Endothelial cell of umbilical vein (primary cell): ENCODE measurements around the gene DMRTB1. TPM values are rescaled to one million over a fixed set of nuclear protein-coding genes. Genes with fewer than 3 reads are reported as not detected.

Experiments
- BruUV-seq: library from RNA; stranded (reverse); fragments of 400-500 nt; replicated peaks from 2 replicates; lab custom pipeline; 2021; lab: Mats Ljungman, UMichigan
- CTCF ChIA-PET: fragments of 300-600, 350-600 bp; sonication (Branson Sonifier 250); formaldehyde crosslinking; loops from one replicate; lab custom pipeline; 2021; ENCODE audit warnings: antibody characterized with exemption, inconsistent platforms; lab: Charles Lee
- POLR2A ChIA-PET: fragments of 300-600, 350-600 bp; sonication (Branson Sonifier 250); formaldehyde crosslinking; loops from one replicate; lab custom pipeline; 2021; ENCODE audit warnings: antibody characterized with exemption, inconsistent platforms; lab: Charles Lee
- DNase-seq: peaks from one replicate; pipeline ENCODE4 v3.0.0-alpha.2; 2011; ENCODE audit warnings: low read depth, low spot score
- FAIRE-seq: peaks from 2 replicates; lab custom pipeline; 2011; peaks lifted over from hg19 to GRCh38; lab: Jason Lieb, UNC
- H2AFZ ChIP-seq: 2 replicates; pipeline ENCODE4 v1.6.0; 2012; ENCODE audit warnings: low read depth, low read length, control low read depth, inconsistent platforms
- H3K27ac ChIP-seq: 2 replicates; pipeline ENCODE4 v1.5.1; 2011; ENCODE audit warnings: low read depth, mild to moderate bottlenecking, control low read depth, low read length, moderate library complexity; ENCODE audit not compliant: insufficient read depth
- H3K27me3 ChIP-seq, 2 experiments: 2 replicates each; pipeline versions ENCODE4 v1.6.0 to v1.6.1; 2011; ENCODE audit warnings: low read length in 2 of 2, mixed read lengths in 1 of 2; ENCODE audit not compliant: control insufficient read depth in 2 of 2, insufficient read depth in 2 of 2
- H3K36me3 ChIP-seq, 2 experiments: 2 replicates in 1 of 2; 3 replicates in 1 of 2; pipeline ENCODE4 v1.5.1; 2011; ENCODE audit warnings: low read length in 2 of 2, mild to moderate bottlenecking in 1 of 2, moderate library complexity in 1 of 2; ENCODE audit not compliant: control insufficient read depth in 2 of 2, insufficient read depth in 2 of 2; ENCODE audit errors: extremely low read depth in 1 of 2
- H3K4me1 ChIP-seq: 3 replicates; pipeline ENCODE4 v1.5.1; 2011; ENCODE audit warnings: mild to moderate bottlenecking, low read length; ENCODE audit not compliant: control insufficient read depth, insufficient read depth; ENCODE audit errors: extremely low read depth
- H3K4me2 ChIP-seq: 2 replicates; pipeline ENCODE4 v1.6.1; 2011; ENCODE audit warnings: low read length, control low read depth, mixed read lengths; ENCODE audit not compliant: insufficient read depth
- H3K4me3 ChIP-seq, 3 experiments: fragments of 200-600 bp in 1 of 3; sonication (generic), shearing (Covaris generic) in 1 of 3; replicated peaks in 1 of 3; 2 replicates each; pipeline ENCODE4 v1.5.1; 2011 to 2016; ENCODE audit warnings: control low read depth in 3 of 3, low read length in 3 of 3, mild to moderate bottlenecking in 2 of 3, inconsistent platforms in 1 of 3, low read depth in 1 of 3, moderate library complexity in 1 of 3; ENCODE audit not compliant: insufficient read depth in 1 of 3
- H3K79me2 ChIP-seq: 2 replicates; pipeline ENCODE4 v1.6.0; 2012; ENCODE audit warnings: low read length, inconsistent platforms; ENCODE audit not compliant: control insufficient read depth, insufficient read depth
- H3K9ac ChIP-seq: replicated peaks from 2 replicates; pipeline ENCODE3; 2011; ENCODE audit warnings: low read length, control low read depth; ENCODE audit not compliant: insufficient read depth; ENCODE audit errors: extremely low read depth
- H3K9me1 ChIP-seq: replicated peaks from 3 replicates; pipeline ENCODE4 v1.6.0; 2011; ENCODE audit warnings: mild to moderate bottlenecking, low read length; ENCODE audit not compliant: control insufficient read depth, insufficient read depth; ENCODE audit errors: extremely low read depth
- H3K9me3 ChIP-seq: replicated peaks from 2 replicates; pipeline ENCODE4 v1.5.1; 2012; ENCODE audit warnings: low read length, inconsistent platforms; ENCODE audit not compliant: control insufficient read depth, insufficient read depth
- H4K20me1 ChIP-seq: replicated peaks from 2 replicates; pipeline ENCODE3; 2011; ENCODE audit warnings: mild to moderate bottlenecking, low read length; ENCODE audit not compliant: control insufficient read depth, insufficient read depth; ENCODE audit errors: extremely low read depth
- CTCF ChIP-seq, 2 donors: IDR thresholded peaks; 1 replicate in 1 of 2; 2 replicates in 1 of 2; pipeline ENCODE4 v1.5.1; 2011; ENCODE audit warnings: low read length in 2 of 2, mild to moderate bottlenecking in 2 of 2, moderate library complexity in 2 of 2, control low read depth in 1 of 2, inconsistent platforms in 1 of 2, low read depth in 1 of 2; ENCODE audit not compliant: insufficient read depth in 1 of 2; ENCODE audit errors: extremely low read depth in 1 of 2
- EZH2 ChIP-seq: IDR thresholded peaks from 2 replicates; pipeline ENCODE4 v1.6.1; 2012; ENCODE audit warnings: borderline replicate concordance, low read depth, mild to moderate bottlenecking, moderate library complexity, low read length, inconsistent platforms; ENCODE audit not compliant: severe bottlenecking
- FOS ChIP-seq: IDR thresholded peaks from 2 replicates; pipeline ENCODE4 v1.6.1; 2011; ENCODE audit warnings: mild to moderate bottlenecking, low read length, moderate library complexity, borderline replicate concordance; ENCODE audit not compliant: insufficient read depth
- GATA2 ChIP-seq: IDR thresholded peaks from 2 replicates; pipeline ENCODE4 v1.7.0; 2011; ENCODE audit warnings: low read depth, mild to moderate bottlenecking, moderate library complexity, mixed read lengths, low read length; ENCODE audit not compliant: insufficient read length, insufficient read depth
- JUN ChIP-seq: IDR thresholded peaks from 2 replicates; pipeline ENCODE4 v1.6.1; 2011; ENCODE audit warnings: borderline replicate concordance, low read depth; ENCODE audit not compliant: insufficient read length, insufficient read depth
- MAX ChIP-seq: IDR thresholded peaks from 2 replicates; pipeline ENCODE4 v1.6.1; 2011; ENCODE audit not compliant: insufficient read depth, insufficient read length
- MYC ChIP-seq: IDR thresholded peaks from one replicate; pipeline ENCODE4 v1.6.1; 2011; ENCODE audit warnings: mild to moderate bottlenecking, low read depth, low read length
- POLR2A ChIP-seq: IDR thresholded peaks from 2 replicates; pipeline ENCODE4 v1.6.1; 2012; ENCODE audit warnings: low read depth, mild to moderate bottlenecking, control low read depth, low read length
- POLR2AphosphoS5 ChIP-seq: IDR thresholded peaks from 2 replicates; pipeline ENCODE4 v1.6.1; 2012; ENCODE audit warnings: low read depth, mild to moderate bottlenecking, control low read depth, low read length, moderate library complexity; ENCODE audit not compliant: insufficient read depth
- dilution Hi-C: fragments of 300-500 bp; cut with MboI; formaldehyde crosslinking; loops from one replicate; pipeline ENCODE4 v1.15.0; 2019; ENCODE audit warnings: low sequenced_read_pairs; ENCODE audit not compliant: extremely low pct_ligation_motif_present
- intact Hi-C: fragments of 100-400 bp; cut with micrococcal nuclease; formaldehyde crosslinking; loops from one replicate; pipeline ENCODE4 v1.10.0; 2022
- polyA plus RNA-seq, 4 experiments: library from polyadenylated mRNA; depleted of rRNA in 3 of 4; stranded (reverse) in 3 of 4; unstranded in 1 of 4; fragments of >200 nt; gene quantifications; 2 replicates each; pipeline versions ENCODE4 v1.2.1 to v1.2.3, GENCODE V29; 2011 to 2012; ENCODE audit warnings: missing spikeins in 1 of 4
- total RNA-seq: library from RNA; stranded (reverse); gene quantifications from 2 replicates; pipeline ENCODE4 v1.2.3, GENCODE V29; 2021

DMRTB1 gene
- total and polyA plus RNA-seq, 2 donors (not counting 3 experiments of a cell fraction or from before 2014, with no cell fraction given): not detected

GRCh38 chr1:53510215-53510614 lies 51.0 kb downstream of the DMRTB1 start:
- CTCF ChIA-PET: interaction anchor here (0.9 kb wide), 1 partner anchor 66 kb away, joined by 3 read pairs; no protein-coding TSS in a partner anchor
- no peak for TF ChIP-seq EZH2
- TF ChIP-seq POLR2AphosphoS5: no peak
- TF ChIP-seq MYC: no peak
- no peak for TF ChIP-seq GATA2
- no peak for TF ChIP-seq JUN
- TF ChIP-seq CTCF (IDR thresholded peaks at IDR 0.05; ENCODE audit: extremely low read depth in 1 of 2, insufficient read depth in 1 of 2, low read depth in 1 of 2, low read length in 2 of 2): no peak
- TF ChIP-seq POLR2A: no peak
- TF ChIP-seq MAX: no peak
- TF ChIP-seq FOS: no peak
- no peak overlapping the region for H2AFZ ChIP-seq

More at GRCh38 chr1:53510215-53510614, 51.0 kb downstream of the DMRTB1 start:
- no peaks in the 10 kb centered on the region for H3K36me3 ChIP-seq
- no peaks in the 10 kb centered on the region for H3K4me1 ChIP-seq
- H3K27me3 ChIP-seq: no peaks in the 10 kb centered on the region
- H3K27ac ChIP-seq: no peak overlapping the region
- DNase-seq: no peak
- dilution Hi-C loops: no loop called here
- POLR2A ChIA-PET: no interaction called here
- H3K9me3 ChIP-seq: no peaks in the 10 kb centered on the region
- no peaks in the 10 kb centered on the region for H4K20me1 ChIP-seq
- no peak overlapping the region for H3K4me3 ChIP-seq
- no peak overlapping the region for H3K4me2 ChIP-seq
- no peaks in the 10 kb centered on the region for H3K9me1 ChIP-seq
- no peak for FAIRE-seq
- no peaks in the 10 kb centered on the region for H3K79me2 ChIP-seq
- no TSS peak for BruUV-seq
- no peak overlapping the region for H3K9ac ChIP-seq
- intact Hi-C loops: no loop called here
